D721Med (cell line): ENCODE measurements around the gene SLC20A1.

Source experiments
- DNase-seq: peaks from one replicate; pipeline ENCODE4 v3.0.0; 2011; ENCODE audit warnings: low spot score; ENCODE audit not compliant: insufficient read length
- FAIRE-seq: peaks from 2 replicates; lab custom pipeline; 2011; peaks lifted over from hg19 to GRCh38; lab: Jason Lieb, UNC
- TF ChIP-seq, protein P1 (sequence below): IDR thresholded peaks from 2 replicates; pipeline ENCODE4 v1.5.1; 2012; ENCODE audit warnings: mild to moderate bottlenecking, control low read depth; ENCODE audit not compliant: insufficient read depth; ENCODE audit errors: missing control alignments

Gene SLC20A1

GRCh38 chr2:112642561-112642960 is 3.2 kb upstream of the SLC20A1 start:
- no peak for DNase-seq
- FAIRE-seq = no peak
- TF ChIP-seq, protein P1, sequence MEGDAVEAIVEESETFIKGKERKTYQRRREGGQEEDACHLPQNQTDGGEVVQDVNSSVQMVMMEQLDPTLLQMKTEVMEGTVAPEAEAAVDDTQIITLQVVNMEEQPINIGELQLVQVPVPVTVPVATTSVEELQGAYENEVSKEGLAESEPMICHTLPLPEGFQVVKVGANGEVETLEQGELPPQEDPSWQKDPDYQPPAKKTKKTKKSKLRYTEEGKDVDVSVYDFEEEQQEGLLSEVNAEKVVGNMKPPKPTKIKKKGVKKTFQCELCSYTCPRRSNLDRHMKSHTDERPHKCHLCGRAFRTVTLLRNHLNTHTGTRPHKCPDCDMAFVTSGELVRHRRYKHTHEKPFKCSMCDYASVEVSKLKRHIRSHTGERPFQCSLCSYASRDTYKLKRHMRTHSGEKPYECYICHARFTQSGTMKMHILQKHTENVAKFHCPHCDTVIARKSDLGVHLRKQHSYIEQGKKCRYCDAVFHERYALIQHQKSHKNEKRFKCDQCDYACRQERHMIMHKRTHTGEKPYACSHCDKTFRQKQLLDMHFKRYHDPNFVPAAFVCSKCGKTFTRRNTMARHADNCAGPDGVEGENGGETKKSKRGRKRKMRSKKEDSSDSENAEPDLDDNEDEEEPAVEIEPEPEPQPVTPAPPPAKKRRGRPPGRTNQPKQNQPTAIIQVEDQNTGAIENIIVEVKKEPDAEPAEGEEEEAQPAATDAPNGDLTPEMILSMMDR = no peak

DNA sequence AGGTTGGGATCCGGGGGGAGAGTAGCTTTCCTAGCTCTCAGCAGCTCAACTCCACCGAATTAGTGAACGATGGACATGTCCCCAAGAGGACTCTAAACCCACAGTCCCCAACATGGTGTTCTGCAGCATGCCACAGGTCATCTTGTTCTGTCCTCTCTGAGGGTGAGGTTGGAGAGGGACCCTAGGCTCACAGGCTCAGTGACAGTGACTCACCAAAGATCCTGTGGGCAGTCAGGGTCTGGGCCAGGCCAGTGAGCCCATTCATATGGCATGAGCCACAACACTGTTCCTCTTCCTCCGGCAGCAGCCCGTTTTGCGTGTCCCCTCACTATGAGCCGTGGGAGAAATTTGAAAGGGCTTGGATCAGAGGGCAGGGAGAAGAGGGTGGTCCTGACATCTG is 2.8 kb upstream of the SLC20A1 start:
- FAIRE-seq (no peak), DNase-seq (no peak)
- TF ChIP-seq, protein P1 = no peak

GRCh38 chr2:112643488-112643887 is 2.3 kb upstream of the SLC20A1 start:
- TF ChIP-seq, protein P1 = no peak
- no peak for FAIRE-seq

GRCh38 chr2:112644155-112644932 is 1.4 kb upstream of the SLC20A1 start:
- TF ChIP-seq, protein P1 = no peak
- no peak for DNase-seq
- no peak for FAIRE-seq

More at GRCh38 chr2:112643488-112643887, 2.3 kb upstream of the SLC20A1 start:
- no peak for DNase-seq

- DNase-seq = no peak
- no peak for FAIRE-seq
- TF ChIP-seq, protein P1 = no peak
Observed at GRCh38 chr2:112644933-112645309, 818 bp upstream of the SLC20A1 start.

DNA sequence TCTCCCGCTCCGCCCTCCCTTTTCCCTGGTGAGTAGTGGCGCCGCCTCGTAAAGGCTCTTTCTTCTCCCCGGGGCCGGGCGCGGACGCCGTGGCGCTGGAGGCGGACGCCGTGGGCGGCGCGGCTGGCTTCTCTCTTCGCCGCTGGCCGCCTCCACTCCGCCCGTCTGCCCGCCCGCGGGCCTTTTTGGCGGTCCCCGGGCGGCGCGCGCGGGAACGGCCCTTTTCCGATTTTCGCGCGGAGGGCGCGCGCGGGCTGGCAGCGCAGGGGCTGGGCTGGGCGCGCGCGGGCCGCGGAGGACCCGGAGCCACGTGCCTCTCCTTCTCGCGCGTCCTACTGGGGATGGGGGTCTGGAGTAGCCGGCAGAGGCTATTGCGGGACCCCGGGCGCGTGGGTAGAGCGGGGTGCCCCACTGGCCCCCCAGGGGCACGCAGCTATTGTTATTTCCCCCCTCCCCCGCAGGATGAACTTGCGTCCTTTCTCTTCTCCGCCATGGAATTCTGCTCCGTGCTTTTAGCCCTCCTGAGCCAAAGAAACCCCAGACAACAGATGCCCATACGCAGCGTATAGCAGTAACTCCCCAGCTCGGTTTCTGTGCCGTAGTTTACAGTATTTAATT is 472 bp downstream of the SLC20A1 start:
- FAIRE-seq (no peak), DNase-seq (no peak)
- TF ChIP-seq, protein P1 = no peak
